GM12801 (cell line): ENCODE measurements around the gene RABGAP1L.

ENCODE experiments used
- TF ChIP-seq, protein P1 (sequence below): IDR thresholded peaks from one replicate; pipeline ENCODE4 v1.5.1; 2011; ENCODE audit warnings: control low read depth; ENCODE audit not compliant: insufficient read length; ENCODE audit errors: extremely low read depth

RABGAP1L gene

DNA sequence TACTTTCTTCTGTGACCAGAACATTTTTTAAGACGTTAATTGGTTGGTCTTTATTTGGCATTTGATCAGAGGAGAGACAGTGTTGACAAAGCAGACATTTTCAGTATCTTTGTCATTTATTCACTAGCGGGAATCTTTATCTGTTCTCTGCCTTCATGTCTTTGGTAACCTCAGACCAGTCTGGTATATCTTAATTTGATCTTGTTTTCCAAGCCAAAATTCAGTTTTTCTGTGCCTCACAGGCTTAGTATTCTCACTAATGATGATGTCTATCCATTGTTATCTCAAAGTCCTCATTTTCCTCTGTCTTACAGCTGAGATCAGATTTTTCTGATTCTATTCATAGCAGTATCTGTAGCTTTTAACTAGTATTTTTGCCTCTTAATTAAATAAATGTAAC lies 447.2 kb downstream of the RABGAP1L start:
- TF ChIP-seq, protein P1, sequence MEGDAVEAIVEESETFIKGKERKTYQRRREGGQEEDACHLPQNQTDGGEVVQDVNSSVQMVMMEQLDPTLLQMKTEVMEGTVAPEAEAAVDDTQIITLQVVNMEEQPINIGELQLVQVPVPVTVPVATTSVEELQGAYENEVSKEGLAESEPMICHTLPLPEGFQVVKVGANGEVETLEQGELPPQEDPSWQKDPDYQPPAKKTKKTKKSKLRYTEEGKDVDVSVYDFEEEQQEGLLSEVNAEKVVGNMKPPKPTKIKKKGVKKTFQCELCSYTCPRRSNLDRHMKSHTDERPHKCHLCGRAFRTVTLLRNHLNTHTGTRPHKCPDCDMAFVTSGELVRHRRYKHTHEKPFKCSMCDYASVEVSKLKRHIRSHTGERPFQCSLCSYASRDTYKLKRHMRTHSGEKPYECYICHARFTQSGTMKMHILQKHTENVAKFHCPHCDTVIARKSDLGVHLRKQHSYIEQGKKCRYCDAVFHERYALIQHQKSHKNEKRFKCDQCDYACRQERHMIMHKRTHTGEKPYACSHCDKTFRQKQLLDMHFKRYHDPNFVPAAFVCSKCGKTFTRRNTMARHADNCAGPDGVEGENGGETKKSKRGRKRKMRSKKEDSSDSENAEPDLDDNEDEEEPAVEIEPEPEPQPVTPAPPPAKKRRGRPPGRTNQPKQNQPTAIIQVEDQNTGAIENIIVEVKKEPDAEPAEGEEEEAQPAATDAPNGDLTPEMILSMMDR: no peak

DNA sequence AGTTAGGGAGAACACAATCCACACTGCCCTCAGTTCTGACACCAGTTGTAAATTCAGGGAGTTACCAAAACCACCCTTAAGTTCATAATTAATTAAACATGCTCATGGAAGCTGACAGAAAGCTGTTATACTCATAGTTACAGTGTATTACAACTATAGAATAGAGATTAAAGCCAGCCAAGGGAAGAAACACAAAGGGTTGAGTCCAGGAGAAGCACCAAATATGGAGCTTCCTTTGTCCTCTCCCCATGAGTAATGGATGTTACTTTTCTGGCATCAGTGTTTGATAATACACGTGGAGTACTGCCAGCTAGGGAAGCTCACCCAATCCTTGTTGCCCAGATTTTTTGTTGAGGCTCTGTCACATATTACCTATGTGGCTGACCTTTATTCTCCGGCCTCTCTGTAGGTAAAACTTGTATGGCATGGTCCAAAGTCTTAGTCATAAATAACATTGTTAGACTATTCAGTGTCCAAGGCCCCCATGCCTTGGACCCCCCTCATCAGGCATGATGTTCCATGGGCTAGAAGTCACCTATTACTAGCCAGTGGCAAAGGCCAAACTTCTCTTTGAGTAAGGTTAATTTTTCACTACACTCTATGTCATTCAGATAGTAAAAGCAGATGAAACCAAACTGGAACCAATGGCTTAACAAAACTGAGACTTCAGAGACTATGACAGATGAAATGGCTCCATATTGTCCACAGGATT lies 464.2 kb downstream of the RABGAP1L start:
- TF ChIP-seq, protein P1: no peak

DNA sequence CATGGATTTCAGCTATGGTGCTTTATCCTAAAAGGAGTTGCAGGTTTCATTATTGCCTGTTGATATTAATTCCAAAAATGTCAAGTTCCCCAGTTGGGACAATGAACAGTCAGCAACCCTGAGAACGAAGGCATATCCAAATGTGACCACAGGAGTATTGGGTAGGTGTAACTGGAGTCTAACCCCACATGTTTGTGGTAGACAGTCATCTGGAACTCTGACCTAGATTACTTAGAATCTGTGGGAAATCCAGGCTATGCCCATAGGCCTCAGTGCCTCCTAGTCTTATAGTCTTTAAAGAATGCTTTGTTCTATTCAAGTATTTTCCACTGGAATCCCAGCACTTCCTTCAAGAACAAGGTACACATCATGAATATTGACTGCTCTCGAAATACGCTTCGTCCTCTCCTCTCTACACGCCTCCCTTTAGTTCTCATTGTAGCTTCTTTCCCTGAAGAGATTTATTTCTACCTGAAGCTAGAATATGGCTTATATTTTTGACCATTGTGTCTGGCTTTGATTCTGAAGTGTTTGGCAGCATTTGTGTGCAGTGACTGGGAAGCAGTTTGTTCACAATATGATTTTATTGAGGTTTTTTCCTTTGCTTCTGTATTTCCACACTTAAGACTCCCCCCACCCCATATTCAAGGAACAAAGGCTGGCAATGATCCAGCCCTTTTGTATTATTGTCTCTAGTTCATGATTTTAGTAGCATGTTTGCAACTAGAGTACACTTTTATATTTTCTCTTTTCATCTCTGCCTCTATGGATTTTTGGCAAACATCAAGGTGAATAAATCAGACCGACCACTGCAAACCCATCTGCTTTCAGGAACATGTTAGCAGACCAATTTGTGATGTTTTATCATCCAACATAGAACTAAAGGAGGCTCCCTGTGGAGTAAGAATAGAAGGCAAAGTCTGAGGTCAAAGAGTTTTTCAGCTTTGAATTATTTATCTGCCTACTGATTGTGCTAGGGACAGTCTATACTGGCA lies 467.0 kb downstream of the RABGAP1L start:
- TF ChIP-seq, protein P1: no peak

DNA sequence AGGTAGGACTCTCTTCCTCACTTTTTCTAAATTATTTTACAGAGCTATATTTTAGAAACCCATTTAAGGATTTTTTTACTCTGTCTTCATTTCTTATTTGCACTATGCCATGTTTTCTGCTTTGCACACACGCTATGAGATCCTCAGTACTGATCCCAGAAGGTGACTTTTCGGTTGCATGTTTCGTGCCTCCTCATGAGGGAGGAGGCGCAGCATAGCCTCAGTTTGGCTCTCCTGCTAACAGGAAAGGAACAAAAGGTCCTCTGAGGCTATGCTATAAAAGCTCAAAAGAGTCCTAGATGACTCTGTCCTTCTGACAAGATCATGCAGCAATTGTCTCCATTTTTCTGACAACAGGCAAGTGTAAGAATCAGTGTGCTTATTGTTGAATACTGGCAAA lies 478.2 kb downstream of the RABGAP1L start:
- TF ChIP-seq, protein P1: no peak

DNA sequence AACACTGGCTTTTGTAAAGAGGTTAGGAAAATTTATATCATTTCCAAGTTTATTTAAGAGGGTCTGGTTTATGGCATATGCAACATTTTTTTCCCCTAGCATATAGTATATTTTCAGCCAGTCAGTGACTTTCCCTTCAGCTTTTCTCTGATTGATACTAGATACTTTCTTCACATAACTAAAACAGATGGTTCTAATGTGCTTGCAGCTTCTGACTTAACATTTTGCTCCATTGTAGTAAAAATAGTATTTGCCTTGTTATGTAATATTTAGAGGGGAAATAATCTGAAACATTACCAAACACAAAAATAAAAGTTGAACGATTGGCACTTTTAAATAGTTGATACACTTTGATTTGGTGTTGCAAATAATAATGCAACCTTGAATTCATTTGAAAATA lies 480.1 kb downstream of the RABGAP1L start:
- TF ChIP-seq, protein P1: no peak

DNA sequence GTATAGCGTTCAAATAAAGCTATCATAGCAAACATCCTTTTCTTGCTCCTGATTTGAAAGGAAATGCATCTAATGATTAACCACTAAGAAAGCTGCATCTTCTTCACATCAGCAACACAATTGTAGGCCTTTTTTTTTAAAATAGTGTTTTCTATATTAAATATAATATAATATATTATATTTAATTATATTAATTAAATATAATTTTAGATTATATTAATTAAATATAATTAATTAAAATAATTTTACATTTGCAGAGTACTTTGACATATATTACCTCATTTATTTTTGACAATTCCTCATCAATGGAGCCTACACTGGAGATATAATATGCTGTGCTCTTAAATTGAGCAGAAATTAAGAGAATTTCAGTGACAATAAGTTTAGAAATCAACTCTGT lies 481.5 kb downstream of the RABGAP1L start:
- TF ChIP-seq, protein P1: no peak

DNA sequence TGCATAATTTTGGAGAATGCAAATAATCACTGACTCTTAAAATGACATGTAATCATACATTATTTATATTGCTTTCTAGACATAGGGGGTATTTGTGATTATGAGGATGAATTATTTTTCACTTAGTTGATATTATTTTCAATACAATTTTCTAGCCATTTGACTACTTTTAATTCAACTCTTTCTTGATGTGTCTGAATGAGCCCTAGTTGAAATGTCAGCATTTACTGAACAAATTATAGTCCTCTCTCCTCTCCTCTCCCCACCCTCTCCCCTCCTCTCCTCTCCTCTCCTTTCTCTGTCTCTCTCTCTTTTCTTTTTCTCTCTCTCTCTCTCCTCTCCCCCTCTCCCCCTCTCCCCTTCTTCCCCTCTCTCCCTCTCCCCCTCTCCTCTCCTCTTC lies 483.1 kb downstream of the RABGAP1L start:
- TF ChIP-seq, protein P1: no peak
